DND-41 (cell line): ENCODE results near the gene PLSCR4.

Experiments
- ATAC-seq: fragments of 200-7000 bp; cut with Tn5 transposase; 3 replicates; pipeline ENCODE4 v1.9.1; 2021; ENCODE audit warnings: low read depth; ENCODE audit not compliant: insufficient read depth
- DNase-seq: peaks from one replicate; pipeline ENCODE4 v3.0.0-alpha.2; 2020
- H2AFZ ChIP-seq: 2 replicates; pipeline ENCODE4 v1.6.0; 2012; ENCODE audit warnings: low read depth, low read length
- H3K27ac ChIP-seq: 2 replicates; pipeline ENCODE4 v1.5.1; 2012; ENCODE audit warnings: low read length, inconsistent platforms
- H3K27me3 ChIP-seq: fragments of 200-600 bp; sonication (generic); 2 replicates; pipeline ENCODE4 v1.6.0; 2012; ENCODE audit warnings: low read length, mild to moderate bottlenecking, inconsistent platforms; ENCODE audit not compliant: insufficient read depth, poor library complexity
- H3K36me3 ChIP-seq: 2 replicates; pipeline ENCODE4 v1.5.1; 2012; ENCODE audit warnings: low read length, inconsistent platforms; ENCODE audit not compliant: insufficient read depth
- H3K4me1 ChIP-seq: 2 replicates; pipeline ENCODE4 v1.5.1; 2012; ENCODE audit warnings: mild to moderate bottlenecking, low read length; ENCODE audit not compliant: insufficient read depth
- H3K4me2 ChIP-seq: 2 replicates; pipeline ENCODE4 v1.6.0; 2012; ENCODE audit warnings: mild to moderate bottlenecking, moderate library complexity, low read length, inconsistent platforms; ENCODE audit not compliant: insufficient read depth
- H3K4me3 ChIP-seq, 2 experiments: fragments of 200-600 bp in 1 of 2; shearing (Covaris generic) in 1 of 2; 2 replicates each; pipeline ENCODE4 v1.5.1; 2012 to 2016; ENCODE audit warnings: inconsistent platforms in 2 of 2, low read length in 2 of 2, mild to moderate bottlenecking in 2 of 2, low read depth in 1 of 2, moderate library complexity in 1 of 2
- H3K79me2 ChIP-seq: 2 replicates; pipeline ENCODE4 v1.6.0; 2012; ENCODE audit warnings: low read length, inconsistent platforms; ENCODE audit not compliant: insufficient read depth
- H3K9ac ChIP-seq: 2 replicates; pipeline ENCODE4 v1.6.0; 2012; ENCODE audit warnings: low read depth, mild to moderate bottlenecking, inconsistent platforms, low read length, moderate library complexity
- H3K9me3 ChIP-seq: 2 replicates; pipeline ENCODE4 v1.5.1; 2012; ENCODE audit warnings: low read length, moderate library complexity, mild to moderate bottlenecking, inconsistent platforms; ENCODE audit not compliant: insufficient read depth, severe bottlenecking
- H4K20me1 ChIP-seq: 2 replicates; pipeline ENCODE4 v1.6.0; 2012; ENCODE audit warnings: low read length; ENCODE audit not compliant: insufficient read depth
- CTCF ChIP-seq: IDR thresholded peaks from 2 replicates; pipeline ENCODE4 v1.5.1; 2012; ENCODE audit warnings: borderline replicate concordance, low read length, moderate library complexity, mild to moderate bottlenecking; ENCODE audit not compliant: poor library complexity, severe bottlenecking; ENCODE audit errors: extremely low read depth
- EZH2 ChIP-seq: IDR thresholded peaks from 3 replicates; pipeline ENCODE4 v1.6.1; 2012; ENCODE audit warnings: borderline replicate concordance, low read depth, mild to moderate bottlenecking, moderate library complexity, low read length, inconsistent platforms; ENCODE audit not compliant: severe bottlenecking

PLSCR4 gene

GRCh38 chr3:146222204-146223046, 28.5 kb downstream of the PLSCR4 start:
- Histone ChIP-seq H3K4me3 (no peak overlapping the region), H3K27me3 (no peaks in the 10 kb centered on the region), H3K9ac (no peak overlapping the region), H3K79me2 (no peaks in the 10 kb centered on the region), H3K4me2 (no peak overlapping the region), H4K20me1 (no peaks in the 10 kb centered on the region), H3K4me1 (no peaks in the 10 kb centered on the region), H3K9me3 (no peaks in the 10 kb centered on the region), H3K36me3 (no peaks in the 10 kb centered on the region), H3K27ac (no peak overlapping the region), H2AFZ (no peak overlapping the region)
- DNase-seq (no peak), ATAC-seq (no peak)
- TF ChIP-seq CTCF (no peak), EZH2 (no peak)

GRCh38 chr3:146221276-146221675, 29.6 kb downstream of the PLSCR4 start:
- Histone ChIP-seq H3K4me3 (no peak overlapping the region), H3K79me2 (no peaks in the 10 kb centered on the region), H3K9me3 (no peaks in the 10 kb centered on the region), H3K4me2 (no peak overlapping the region), H3K9ac (no peak overlapping the region), H3K4me1 (no peaks in the 10 kb centered on the region), H2AFZ (no peak overlapping the region), H3K36me3 (no peaks in the 10 kb centered on the region), H3K27me3 (no peaks in the 10 kb centered on the region), H3K27ac (no peak overlapping the region), H4K20me1 (no peaks in the 10 kb centered on the region)
- TF ChIP-seq CTCF = no peak
- no peak for TF ChIP-seq EZH2
- ATAC-seq = no peak
- no peak for DNase-seq

GRCh38 chr3:146218880-146219866, 31.7 kb downstream of the PLSCR4 start:
- Histone ChIP-seq H3K27me3 (no peaks in the 10 kb centered on the region), H3K9ac (no peak overlapping the region), H3K9me3 (no peaks in the 10 kb centered on the region), H3K4me3 (no peak overlapping the region), H3K36me3 (no peaks in the 10 kb centered on the region), H3K79me2 (no peaks in the 10 kb centered on the region), H3K27ac (no peak overlapping the region), H3K4me2 (no peak overlapping the region), H3K4me1 (no peaks in the 10 kb centered on the region), H2AFZ (no peak overlapping the region), H4K20me1 (no peaks in the 10 kb centered on the region)
- peak; percentile 8 for DNase-seq
- ATAC-seq = no peak
- TF ChIP-seq EZH2 = no peak
- peak; percentile 67 for TF ChIP-seq CTCF
